IMR-90 (cell line): ENCODE data around the gene ASPRV1. TPM values are rescaled to one million over a fixed set of nuclear protein-coding genes. Genes with fewer than 3 reads are reported as not detected.

Source experiments
- ATAC-seq: fragments of 200-7000 bp; cut with Tn5 transposase; 2 replicates; pipeline ENCODE4 v1.9.1; 2020; ENCODE audit warnings: low read depth, mild to moderate bottlenecking, moderate library complexity
- BruUV-seq: library from RNA; stranded (reverse); fragments of 400-500 nt; replicated peaks from 2 replicates; lab custom pipeline; 2021; lab: Mats Ljungman, UMichigan
- CTCF ChIA-PET: fragments of 300-600 bp; formaldehyde crosslinking; extraction: SDS; loops from one replicate; lab custom pipeline; 2021; ENCODE audit warnings: antibody characterized with exemption; lab: Yijun Ruan, JAX
- POLR2A ChIA-PET: fragments of 300-600 bp; sonication (Branson Sonifier 250); formaldehyde crosslinking; loops from one replicate; lab custom pipeline; 2022; ENCODE audit warnings: antibody characterized with exemption; ENCODE audit not compliant: unreplicated experiment; lab: Charles Lee
- DNase-seq: peaks from one replicate; pipeline ENCODE4 v3.0.0; 2013
- H2AFZ ChIP-seq: replicated peaks from 2 replicates; pipeline ENCODE3; 2013; ENCODE audit warnings: low read length, mild to moderate bottlenecking; ENCODE audit not compliant: poor library complexity
- H2AK5ac ChIP-seq: 2 replicates; pipeline ENCODE4 v1.6.1; 2013; ENCODE audit warnings: low read depth, low read length, inconsistent platforms
- H2AK9ac ChIP-seq: replicated peaks from 2 replicates; pipeline ENCODE3; 2013; ENCODE audit warnings: mild to moderate bottlenecking, low read depth, low read length, moderate library complexity; ENCODE audit not compliant: poor library complexity
- H2BK120ac ChIP-seq: 2 replicates; pipeline ENCODE4 v1.6.1; 2013; ENCODE audit warnings: low read depth, low read length, inconsistent platforms
- H2BK15ac ChIP-seq: 3 replicates; pipeline ENCODE4 v1.6.1; 2013; ENCODE audit warnings: low read depth, low read length, inconsistent platforms
- H2BK20ac ChIP-seq: 2 replicates; pipeline ENCODE4 v1.6.1; 2013; ENCODE audit warnings: low read depth, mild to moderate bottlenecking, inconsistent platforms, low read length, moderate library complexity
- H2BK5ac ChIP-seq: 2 replicates; pipeline ENCODE4 v1.6.1; 2013; ENCODE audit warnings: mild to moderate bottlenecking, low read depth, low read length, inconsistent platforms; ENCODE audit not compliant: poor library complexity, severe bottlenecking
- H3K14ac ChIP-seq: replicated peaks from 2 replicates; pipeline ENCODE4 v1.6.1; 2013; ENCODE audit warnings: low read depth, low read length, inconsistent platforms
- H3K18ac ChIP-seq: 2 replicates; pipeline ENCODE4 v1.6.1; 2013; ENCODE audit warnings: low read depth, low read length, control low read depth
- H3K23ac ChIP-seq: 2 replicates; pipeline ENCODE4 v1.6.1; 2013; ENCODE audit warnings: low read depth, low read length, inconsistent platforms
- H3K27ac ChIP-seq: 2 replicates; pipeline ENCODE4 v1.5.1; 2013; ENCODE audit warnings: mild to moderate bottlenecking, control low read depth, low read length; ENCODE audit not compliant: insufficient read depth
- H3K27me3 ChIP-seq: 2 replicates; pipeline ENCODE4 v1.6.1; 2013; ENCODE audit warnings: low read length; ENCODE audit not compliant: control insufficient read depth, insufficient read depth
- H3K36me3 ChIP-seq: 2 replicates; pipeline ENCODE4 v1.6.1; 2013; ENCODE audit warnings: low read length, mixed read lengths; ENCODE audit not compliant: control insufficient read depth, insufficient read depth
- H3K4ac ChIP-seq: 2 replicates; pipeline ENCODE4 v1.6.1; 2013; ENCODE audit warnings: low read depth, low read length, inconsistent platforms
- H3K4me1 ChIP-seq: 2 replicates; pipeline ENCODE4 v1.6.1; 2013; ENCODE audit warnings: low read length, mixed read lengths; ENCODE audit not compliant: control insufficient read depth, insufficient read depth
- H3K4me2 ChIP-seq: 2 replicates; pipeline ENCODE4 v1.6.1; 2013; ENCODE audit warnings: low read depth, mild to moderate bottlenecking, control low read depth, low read length, moderate library complexity
- H3K4me3 ChIP-seq: 2 replicates; pipeline ENCODE4 v1.5.1; 2013; ENCODE audit warnings: low read depth, mild to moderate bottlenecking, control low read depth, low read length, moderate library complexity; ENCODE audit not compliant: insufficient read depth
- H3K56ac ChIP-seq: 2 replicates; pipeline ENCODE4 v1.6.1; 2013; ENCODE audit warnings: low read length, inconsistent platforms; ENCODE audit not compliant: insufficient read depth; ENCODE audit errors: extremely low read depth
- H3K79me1 ChIP-seq, 2 experiments: 2 replicates each; pipeline ENCODE4 v1.6.1; 2013; ENCODE audit warnings: low read length in 2 of 2, inconsistent platforms in 1 of 2, low read depth in 1 of 2
- H3K9ac ChIP-seq: 2 replicates; pipeline ENCODE4 v1.6.1; 2013; ENCODE audit warnings: low read depth, low read length, control low read depth
- H3K9me1 ChIP-seq: 2 replicates; pipeline ENCODE4 v1.6.1; 2013; ENCODE audit warnings: low read length, inconsistent platforms; ENCODE audit not compliant: insufficient read depth
- H3K9me3 ChIP-seq: 2 replicates; pipeline ENCODE4 v1.6.1; 2013; ENCODE audit warnings: low read length; ENCODE audit not compliant: control insufficient read depth, insufficient read depth
- H4K20me1 ChIP-seq: 2 replicates; pipeline ENCODE4 v1.6.1; 2013; ENCODE audit warnings: low read length, inconsistent platforms; ENCODE audit not compliant: insufficient read depth
- H4K5ac ChIP-seq: 2 replicates; pipeline ENCODE4 v1.6.1; 2013; ENCODE audit warnings: mild to moderate bottlenecking, low read depth, low read length, control low read depth
- H4K8ac ChIP-seq, 2 experiments: 2 replicates each; pipeline ENCODE4 v1.6.1; 2013; ENCODE audit warnings: low read depth in 2 of 2, low read length in 2 of 2, control low read depth in 1 of 2, inconsistent platforms in 1 of 2
- H4K91ac ChIP-seq: 2 replicates; pipeline ENCODE4 v1.6.1; 2013; ENCODE audit warnings: low read depth, low read length, inconsistent platforms; ENCODE audit not compliant: insufficient read depth
- RCOR1 ChIP-seq: IDR thresholded peaks from 2 replicates; pipeline ENCODE4 v1.6.1; 2012; ENCODE audit warnings: mild to moderate bottlenecking, low read length, improper control_type of control experiment; ENCODE audit not compliant: insufficient replicate concordance
- RFX5 ChIP-seq: IDR thresholded peaks from 2 replicates; pipeline ENCODE4 v1.8.0; 2012; ENCODE audit warnings: low read depth, mild to moderate bottlenecking, low read length, moderate library complexity
- WGBS, 2 experiments: methylation state at CpG; one replicate each; pipeline versions ENCODE4 v1.1.5 to v1.1.7; 2013; ENCODE audit warnings: missing lambda C conversion rate in 2 of 2; ENCODE audit not compliant: insufficient read length in 1 of 2; ENCODE audit errors: extremely low coverage in 2 of 2; 5-methylcytosine and 5-hydroxymethylcytosine counted together
- dilution Hi-C: fragments of 300-500 bp; cut with HindIII; formaldehyde crosslinking; loops from one replicate; pipeline ENCODE4 v1.14.3; 2018; ENCODE audit warnings: low sequenced_read_pairs; ENCODE audit not compliant: unreplicated experiment
- in situ Hi-C: fragments of 300-500 bp; cut with MboI; formaldehyde crosslinking; loops from 3 replicates; pipeline ENCODE4 v1.14.3; 2019; ENCODE audit warnings: low sequenced_read_pairs, inconsistent platforms, mixed read lengths
- intact Hi-C: fragments of 100-400 bp; cut with micrococcal nuclease; formaldehyde crosslinking; loops from 2 replicates; pipeline ENCODE4 v1.10.0; 2022
- polyA plus RNA-seq, 3 experiments: library from polyadenylated mRNA; depleted of rRNA; stranded (reverse); fragments of >200 nt; gene quantifications; 2 replicates each; pipeline ENCODE4 v1.2.3, GENCODE V29; 2012; ENCODE audit warnings: low replicate concordance in 1 of 3
- total RNA-seq: library from RNA; depleted of rRNA; stranded (reverse); fragments of >200 nt; gene quantifications from 2 replicates; pipeline ENCODE4 v1.2.3, GENCODE V29; 2012

ASPRV1 gene
- total and polyA plus RNA-seq, 2 of the 4 experiments (the other 2 are of a cell fraction) = 0.14 to 0.18 TPM

DNA sequence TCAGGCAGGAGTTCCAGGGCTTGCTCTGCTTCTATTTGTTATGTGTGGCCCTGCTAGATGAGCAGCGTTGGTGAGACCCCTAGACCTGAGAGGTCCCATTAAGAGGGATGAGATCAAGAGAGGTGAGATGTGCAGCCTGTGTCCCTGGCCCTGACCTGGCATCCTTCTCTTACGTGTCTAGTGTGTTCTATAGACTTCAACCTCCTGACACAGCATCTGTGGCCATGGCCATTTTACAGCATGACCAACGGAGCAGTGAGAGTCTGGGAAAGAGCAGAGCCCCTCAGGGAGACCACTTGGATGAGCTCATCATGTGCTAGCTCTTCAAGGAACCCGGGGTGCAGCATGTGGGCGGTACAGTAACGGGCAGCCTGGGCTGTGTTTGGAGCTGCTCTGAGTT lies 32.7 kb upstream of the ASPRV1 start:
- Histone ChIP-seq H3K4me1 (peaks cover 5% of the 10 kb centered on the region), H3K23ac (no peak overlapping the region), H3K9me3 (no peaks in the 10 kb centered on the region), H4K20me1 (no peaks in the 10 kb centered on the region), H3K27ac (no peak overlapping the region), H3K9me1 (peaks cover 5% of the 10 kb centered on the region; the same call in 1 of the 2 replicates), H4K8ac (no peak overlapping the region), H3K79me1 (no peaks in the 10 kb centered on the region), H4K5ac (no peak overlapping the region), H2AFZ (no peak overlapping the region), H2BK120ac (no peak overlapping the region), H3K56ac (no peak overlapping the region), H2BK5ac (no peak overlapping the region), H4K91ac (no peak overlapping the region), H3K36me3 (no peaks in the 10 kb centered on the region), H2AK5ac (no peak overlapping the region), H3K14ac (no peak overlapping the region), H3K27me3 (no peaks in the 10 kb centered on the region), H2BK15ac (no peak overlapping the region), H3K9ac (no peak overlapping the region), H3K18ac (no peak overlapping the region), H3K4me3 (no peak overlapping the region), H3K4me2 (no peak overlapping the region), H2BK20ac (no peak overlapping the region), H3K4ac (no peak overlapping the region), H2AK9ac (no peak overlapping the region)
- in situ Hi-C loops = no loop called here
- ChIA-PET POLR2A (no interaction called here), CTCF (no interaction called here)
- ATAC-seq (no peak), DNase-seq (no peak)
- dilution Hi-C loops = no loop called here
- 76% methylated on average over 2 of the region's 6 CpGs; no CpG with 5 or more reads in 1 of the 2 experiments for WGBS, 2 experiments
- intact Hi-C loops = no loop called here
- no TSS peak for BruUV-seq
- TF ChIP-seq RFX5 = no peak
- TF ChIP-seq RCOR1 = no peak
